GM10847 (cell line): ENCODE results near the gene SETD7.

ENCODE experiments used
- POLR2A ChIP-seq: IDR thresholded peaks from 2 replicates; pipeline ENCODE4 v1.6.1; 2011; ENCODE audit not compliant: insufficient read length; ENCODE audit errors: extremely low read depth

SETD7 gene

DNA sequence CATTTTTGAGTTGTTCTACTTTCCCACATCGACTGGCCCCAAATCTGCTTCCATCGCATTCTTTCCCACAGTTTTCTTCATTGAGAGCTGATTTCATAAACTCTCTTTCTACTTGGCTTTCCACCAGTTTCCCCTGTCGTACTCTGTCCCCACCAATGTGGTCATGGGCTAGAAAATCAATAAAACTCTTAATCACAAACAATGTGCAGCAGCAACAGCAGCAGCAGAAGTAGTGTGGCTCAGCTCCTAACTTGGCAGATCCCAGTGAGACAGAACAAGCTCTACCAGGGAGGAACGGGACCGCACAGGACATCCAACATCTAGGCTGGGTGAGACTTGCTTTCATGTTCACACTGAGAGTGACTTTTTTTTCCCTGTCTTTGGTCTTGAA lies 3.1 kb upstream of the SETD7 start:
- TF ChIP-seq POLR2A: no peak

DNA sequence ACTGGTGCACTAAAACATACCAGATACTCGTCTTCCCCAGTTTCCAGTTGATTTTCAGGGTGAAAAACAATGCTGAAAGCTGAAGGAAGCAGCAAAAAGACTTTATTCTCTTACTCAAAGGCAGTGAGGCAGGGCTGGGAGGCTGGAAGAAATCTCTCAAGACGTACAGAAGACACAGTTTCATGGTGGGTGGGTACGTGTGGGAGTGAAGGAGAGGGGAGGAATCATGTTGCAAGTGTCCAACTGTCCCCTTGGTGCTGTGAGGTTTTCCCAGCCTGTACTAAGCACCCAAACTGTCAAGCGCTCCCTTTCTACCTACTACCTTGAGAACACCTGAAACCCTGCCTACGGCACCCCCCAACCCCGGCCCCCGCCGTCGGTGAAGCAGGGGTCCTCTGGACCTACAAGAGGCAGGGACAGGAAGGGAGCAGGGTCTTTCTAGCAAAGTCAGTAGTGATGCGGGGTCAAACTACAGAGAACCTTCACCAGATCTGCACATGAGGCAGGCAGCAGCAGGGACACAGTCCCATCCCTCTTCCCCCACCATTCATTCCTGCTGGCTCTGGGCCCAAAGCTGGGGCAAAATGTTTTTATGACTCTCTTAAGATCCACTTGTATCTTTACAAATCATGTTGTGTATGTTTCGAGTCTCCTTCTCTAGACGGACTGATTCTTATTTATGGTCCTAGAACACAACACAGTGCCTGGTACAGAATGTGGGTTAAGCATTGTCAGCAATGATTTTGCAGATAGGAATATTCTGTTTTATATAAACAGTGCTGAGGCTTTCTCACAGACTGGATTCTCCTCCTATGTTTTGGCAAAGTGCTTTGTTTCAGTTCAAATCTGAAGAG lies 2.4 kb upstream of the SETD7 start:
- TF ChIP-seq POLR2A: no peak

DNA sequence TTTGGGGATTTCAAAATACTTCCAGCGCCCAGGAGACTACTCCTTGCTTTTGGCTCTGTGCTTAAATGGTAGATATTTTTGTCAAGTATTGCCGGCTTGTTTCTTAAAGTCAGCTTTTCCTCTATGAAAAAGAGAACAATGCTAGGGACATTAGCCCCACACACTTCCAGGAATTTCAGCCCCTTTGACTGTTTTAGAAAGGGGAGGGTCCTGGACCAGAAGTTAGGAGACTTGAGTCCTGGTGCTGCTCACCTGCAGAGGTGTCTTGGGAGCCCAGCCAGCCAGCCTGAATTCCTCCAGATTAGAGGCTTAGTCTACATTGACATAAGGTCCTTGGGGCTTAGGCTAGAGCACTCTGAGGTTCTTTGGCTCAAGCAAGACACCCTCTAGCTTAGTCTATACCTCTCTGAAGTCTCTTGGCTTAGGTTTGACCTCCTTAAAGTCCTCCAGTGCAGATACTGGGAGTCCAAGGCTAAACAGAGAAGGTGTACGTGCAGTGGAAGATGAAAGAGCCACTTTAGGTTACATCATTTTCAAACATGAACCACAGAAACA lies 1.6 kb upstream of the SETD7 start:
- TF ChIP-seq POLR2A: no peak

DNA sequence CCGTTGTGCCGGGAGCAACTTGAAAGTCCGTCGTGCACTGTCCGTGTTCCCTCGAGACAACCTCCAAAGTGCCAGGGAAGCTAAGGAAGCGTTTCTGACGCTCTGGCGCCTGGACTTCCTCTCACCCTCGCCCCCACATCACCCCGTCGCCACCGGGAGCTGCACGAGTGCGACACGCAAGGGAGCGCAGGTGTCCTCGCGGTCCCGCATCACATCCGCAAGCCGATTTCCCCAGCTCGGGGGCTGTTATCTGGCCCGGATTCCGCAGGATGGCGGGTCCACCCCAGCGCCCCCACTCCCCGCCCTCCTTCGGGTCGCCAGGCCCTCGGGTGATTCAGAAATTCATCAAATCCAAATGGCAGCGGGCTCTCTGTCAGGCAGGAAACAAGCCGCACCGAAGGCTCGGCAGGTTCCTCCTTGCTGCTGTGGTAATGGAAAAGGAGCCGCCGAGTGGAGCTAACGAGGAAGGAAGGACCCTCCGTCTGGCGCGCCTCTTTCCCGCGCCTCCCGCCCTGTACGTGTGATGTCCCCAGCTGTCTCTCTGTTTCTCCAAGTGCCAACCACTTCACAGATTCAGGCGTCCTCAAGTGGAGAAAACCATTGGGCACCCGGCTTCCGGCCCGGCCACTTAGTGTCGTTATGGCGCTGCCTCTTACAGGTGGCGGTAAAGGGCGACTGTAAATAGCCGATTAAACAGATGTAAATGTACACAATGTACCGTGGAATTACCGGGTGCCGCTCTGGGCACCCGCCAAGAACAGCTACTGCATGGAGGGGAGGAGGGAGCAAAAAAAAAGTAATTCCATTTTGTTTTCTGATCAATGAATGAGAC lies 921 bp upstream of the SETD7 start:
- TF ChIP-seq POLR2A: no peak

DNA sequence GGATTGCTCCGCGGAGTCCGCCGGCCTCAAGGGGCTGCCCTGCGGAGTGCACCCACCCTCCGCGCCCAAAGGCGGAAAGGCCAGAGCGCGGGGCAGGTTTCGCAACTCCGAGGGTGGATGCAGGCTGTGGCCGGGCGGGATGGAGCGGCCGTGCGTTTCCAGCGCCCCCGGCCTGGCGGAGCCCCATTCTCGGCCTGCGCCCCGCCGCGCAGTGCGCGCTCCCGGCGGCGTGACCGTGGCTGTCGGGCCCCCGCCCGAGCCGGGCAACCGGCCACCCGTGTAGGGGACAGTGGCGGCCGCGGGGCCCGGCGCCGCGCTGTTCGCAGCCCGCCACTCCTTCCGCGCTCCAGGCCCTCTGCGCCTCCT lies 331 bp downstream of the SETD7 start:
- no peak for TF ChIP-seq POLR2A

DNA sequence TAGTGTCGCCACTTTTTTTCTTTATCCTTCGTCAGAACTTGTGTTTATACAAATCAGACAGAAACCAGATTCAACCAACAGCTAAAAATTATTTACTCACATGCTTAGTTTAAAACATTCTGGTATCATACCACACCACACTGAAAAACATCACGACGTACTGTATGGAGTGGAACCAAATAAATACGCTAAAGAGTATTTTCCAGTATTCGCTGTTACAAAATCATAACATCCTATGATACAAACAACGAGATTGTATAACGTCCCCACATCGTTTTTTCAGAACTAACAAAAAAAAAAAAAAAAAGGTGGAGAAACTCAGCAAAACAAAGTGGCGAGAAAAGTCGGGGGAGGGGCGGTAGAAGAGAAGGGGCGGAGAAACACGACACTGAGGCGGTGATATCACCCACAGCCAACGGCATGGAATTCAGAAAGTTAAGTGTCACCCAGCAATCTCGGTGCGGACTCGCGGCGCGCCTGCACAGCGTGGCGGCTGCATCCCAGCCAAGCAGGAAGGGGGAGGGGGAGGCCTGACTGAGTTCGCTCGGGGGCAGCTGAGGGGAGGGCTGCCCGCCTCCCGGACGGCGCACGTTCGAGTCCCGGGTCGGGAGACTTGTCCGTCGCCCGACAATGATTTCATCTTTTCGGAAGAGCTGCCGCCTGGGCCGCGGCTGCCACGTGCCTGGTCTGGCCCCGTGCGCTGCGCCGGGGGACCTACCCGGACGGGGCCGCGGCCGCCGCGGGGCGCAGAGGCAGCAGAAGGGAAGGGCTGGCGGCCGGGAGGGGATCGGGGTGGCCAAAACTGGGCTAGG lies 920 bp downstream of the SETD7 start:
- no peak for TF ChIP-seq POLR2A

DNA sequence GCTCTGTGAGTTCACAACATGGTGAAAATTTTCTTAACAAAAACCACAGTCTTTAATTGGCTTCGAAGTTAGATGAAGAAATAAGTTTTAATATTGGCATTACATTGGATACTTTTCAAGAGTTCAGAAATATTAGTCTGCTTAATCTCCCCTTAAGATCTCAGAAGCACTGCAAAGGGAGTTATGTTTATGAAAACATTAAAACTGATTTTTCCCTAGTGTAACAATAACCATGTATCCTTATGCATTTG lies 1.5 kb downstream of the SETD7 start:
- TF ChIP-seq POLR2A: no peak

DNA sequence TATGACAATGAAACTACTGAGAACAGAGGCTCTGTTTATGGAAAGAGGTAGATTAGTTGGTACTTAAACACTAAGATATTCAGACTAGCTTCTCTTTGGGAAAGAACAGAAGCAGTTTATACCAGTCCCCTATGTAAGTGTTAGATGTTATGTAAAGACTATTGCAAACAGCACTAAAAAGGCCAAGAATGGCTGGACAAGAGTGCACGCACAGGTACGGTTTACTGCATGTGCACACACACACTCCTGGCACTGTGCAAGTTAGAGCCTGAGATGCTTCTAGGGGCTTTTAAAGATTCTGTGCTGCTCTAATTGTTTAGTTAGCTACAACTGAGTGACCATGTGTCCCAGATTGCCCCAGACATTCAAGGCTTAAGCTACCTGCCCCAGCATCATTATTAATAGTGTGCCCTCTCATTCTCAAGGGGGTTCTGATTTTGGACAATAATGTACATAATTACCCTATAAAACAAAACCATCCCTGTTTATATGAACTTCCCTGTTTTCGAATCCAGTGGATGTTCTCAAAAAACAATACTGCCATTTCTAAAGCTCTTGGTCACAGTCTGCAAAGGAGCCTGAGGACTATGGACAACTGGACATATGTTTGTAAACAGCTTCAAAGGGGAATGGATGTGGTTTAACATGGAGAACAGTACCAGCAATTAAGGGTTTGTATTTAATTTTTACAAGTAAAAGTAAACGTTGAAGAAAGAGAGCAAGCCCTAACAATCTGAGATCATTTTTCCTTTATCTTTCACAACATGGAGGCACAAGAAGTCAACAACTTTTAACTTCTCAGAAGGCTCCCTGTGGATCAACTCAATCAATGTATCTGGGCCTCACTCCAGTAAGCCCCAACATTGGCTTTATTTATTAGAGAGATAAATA lies 2.0 kb downstream of the SETD7 start:
- no peak for TF ChIP-seq POLR2A

DNA sequence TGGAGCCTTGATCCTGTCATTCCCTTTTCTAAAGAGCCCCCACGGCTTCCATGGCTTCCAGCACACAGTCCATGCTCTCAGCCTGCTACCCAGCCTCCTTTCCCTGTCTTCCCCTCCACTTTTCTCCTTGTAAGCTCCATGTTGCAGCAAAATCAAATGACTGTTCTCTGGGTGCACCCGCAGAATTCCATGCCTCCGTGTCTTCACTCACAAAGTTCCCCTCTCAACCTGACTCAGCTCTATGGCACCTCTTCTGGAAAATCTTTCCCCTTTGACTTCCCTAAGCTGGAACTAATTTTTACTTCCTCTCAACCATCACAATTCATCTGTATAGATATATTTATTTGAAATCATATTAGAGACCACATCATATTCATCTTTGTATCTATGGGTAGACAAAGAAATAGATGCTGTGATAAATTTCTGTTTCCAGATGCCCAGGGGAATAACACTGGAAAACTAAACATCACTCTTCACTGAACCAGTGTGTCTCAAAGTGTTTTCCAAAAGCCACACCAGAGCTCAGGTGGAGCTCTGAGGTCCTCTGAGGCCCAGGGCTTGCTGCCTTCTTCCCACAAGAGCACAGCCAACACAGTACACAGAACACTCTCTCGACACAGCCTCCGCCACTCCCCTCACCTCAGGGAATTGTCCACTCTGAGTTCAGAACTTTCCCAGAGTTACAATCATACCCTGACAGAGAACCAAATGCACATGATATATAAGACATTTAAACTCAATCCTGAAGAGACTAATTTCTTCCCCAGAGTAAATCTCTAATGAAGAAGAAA lies 3.3 kb downstream of the SETD7 start:
- no peak for TF ChIP-seq POLR2A

DNA sequence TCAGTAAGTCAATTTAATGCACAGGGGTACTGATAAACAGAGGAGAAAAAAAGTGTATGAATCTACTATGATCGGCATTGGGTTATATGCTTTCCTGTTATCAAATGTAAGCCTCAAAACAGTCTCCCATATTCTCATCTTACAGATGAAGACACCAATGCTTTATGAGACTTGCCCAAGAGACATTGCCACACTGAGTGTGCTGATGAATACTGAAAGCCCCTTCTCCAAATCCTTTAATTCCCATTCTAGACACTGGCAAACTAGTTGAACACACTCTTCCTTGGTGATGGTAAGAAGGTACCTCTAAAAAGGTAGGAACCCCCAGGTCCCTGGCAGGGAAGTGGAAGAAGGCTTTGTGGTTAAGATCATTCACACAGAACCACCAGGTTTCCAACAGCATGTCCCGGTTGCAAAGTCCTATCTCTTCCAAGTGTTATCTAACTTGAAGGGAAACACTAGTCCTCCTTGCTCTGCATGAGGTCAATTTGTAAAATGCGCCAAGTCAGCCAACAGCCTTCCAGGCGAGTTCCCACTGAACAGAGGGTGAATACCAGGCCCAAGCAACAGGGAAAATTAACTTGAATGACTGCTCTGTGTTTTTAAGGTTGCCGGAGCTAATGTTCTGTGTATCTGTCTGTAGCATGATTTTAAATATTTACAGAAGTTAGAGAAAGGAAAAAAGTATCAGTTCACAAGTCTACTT lies 5.1 kb downstream of the SETD7 start:
- no peak for TF ChIP-seq POLR2A

DNA sequence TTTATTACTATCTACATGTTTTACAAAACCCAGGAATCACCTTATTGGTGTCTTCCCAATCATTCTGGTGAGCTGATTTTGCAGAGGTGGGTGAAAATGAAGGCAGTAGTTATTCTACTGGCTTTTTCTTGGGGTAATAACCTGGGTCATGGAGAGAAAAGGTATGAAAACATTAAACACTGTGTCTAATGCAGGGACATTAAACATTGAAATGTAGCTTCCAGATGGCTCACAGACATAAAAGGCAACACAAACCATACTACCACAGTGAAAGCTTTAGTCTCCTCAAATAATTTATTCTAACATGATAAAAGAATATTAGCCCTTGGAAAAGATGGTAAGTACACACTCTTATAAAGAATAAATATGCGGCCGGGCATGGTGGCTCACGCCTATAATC lies 8.0 kb downstream of the SETD7 start:
- TF ChIP-seq POLR2A: no peak

DNA sequence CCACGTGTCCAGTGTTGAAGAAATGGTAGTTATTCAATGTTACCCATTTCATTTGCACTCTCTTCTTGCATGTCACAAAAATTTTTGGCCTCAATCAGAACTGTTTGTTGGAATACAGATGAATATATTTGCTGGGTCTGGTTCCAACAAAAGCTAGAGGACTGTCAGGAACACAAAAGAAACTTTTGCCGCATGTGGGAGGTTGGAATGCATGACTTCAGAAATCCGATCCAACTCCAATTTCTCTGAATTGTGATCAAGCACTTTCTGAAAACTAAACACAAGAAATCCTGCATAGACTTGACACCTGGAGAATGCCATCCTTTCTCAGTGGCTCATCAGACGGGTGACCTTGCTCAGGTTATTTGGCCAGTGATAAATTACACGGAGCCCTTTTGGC lies 15.4 kb downstream of the SETD7 start:
- no peak for TF ChIP-seq POLR2A

DNA sequence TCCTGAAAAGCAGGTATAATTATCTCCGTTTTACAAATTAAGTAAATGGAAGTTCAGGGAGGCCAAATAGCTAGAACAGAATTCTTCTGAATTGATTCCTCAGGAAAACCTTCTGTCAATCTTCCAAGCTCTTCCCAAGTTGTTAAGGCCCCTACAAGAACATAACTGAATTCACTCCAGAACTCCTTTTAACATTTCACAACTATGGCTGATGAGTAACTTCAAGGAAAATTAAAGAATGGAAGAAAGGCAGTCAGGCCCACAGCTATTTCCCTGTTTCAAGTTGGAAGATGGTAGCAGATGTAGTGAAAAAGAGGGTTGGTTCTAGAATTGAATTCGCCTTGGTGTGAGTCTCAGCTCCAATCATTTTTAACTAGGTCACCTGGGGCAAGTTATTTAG lies 15.9 kb downstream of the SETD7 start:
- TF ChIP-seq POLR2A: no peak

DNA sequence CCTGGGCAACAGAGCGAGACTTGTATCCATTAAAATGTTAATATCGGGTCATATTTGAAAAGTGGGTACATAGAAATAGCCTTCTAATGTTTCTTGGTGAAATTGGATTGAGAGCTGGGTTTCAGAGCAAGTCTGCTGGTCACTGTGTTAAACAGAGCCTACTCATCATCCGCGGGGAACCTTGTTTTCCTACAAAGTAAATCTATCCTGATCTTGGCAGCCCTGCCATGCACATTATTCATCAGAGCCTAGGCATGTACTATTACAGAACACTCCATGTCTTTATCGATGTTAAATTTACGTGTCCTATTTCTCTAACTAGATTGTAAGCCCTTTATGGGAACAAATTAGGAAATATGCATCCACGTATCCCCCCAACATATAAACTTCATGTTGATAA lies 18.7 kb downstream of the SETD7 start:
- TF ChIP-seq POLR2A: no peak

DNA sequence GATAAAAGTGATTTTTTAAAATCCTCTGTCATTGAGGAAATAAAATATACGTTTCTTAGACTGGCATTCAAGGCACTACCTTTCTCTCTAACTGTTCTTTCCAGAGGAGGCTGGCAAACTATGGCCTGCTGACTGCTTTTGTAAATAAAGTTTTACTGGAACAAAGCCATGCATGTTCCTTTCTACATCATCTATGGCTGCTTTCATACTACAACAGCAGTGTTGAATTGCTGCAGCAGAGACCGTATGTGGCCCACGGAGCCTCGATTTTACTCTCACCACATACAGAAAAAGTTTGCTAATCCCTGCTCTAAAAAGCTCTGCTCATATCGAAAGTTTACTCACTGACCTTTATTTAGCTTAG lies 20.2 kb downstream of the SETD7 start:
- TF ChIP-seq POLR2A: no peak
